HEK293 (cell line): ENCODE results near the gene ABCC3.

Experiments
- TSHZ1 ChIP-seq: fragments of 450-650 bp; formaldehyde crosslinking; IDR thresholded peaks from 2 replicates; pipeline ENCODE4 v1.5.1; 2016; ENCODE audit warnings: missing biosample characterization, missing genetic modification characterization, borderline replicate concordance
- YY1 ChIP-seq: fragments of 450-650 bp; formaldehyde crosslinking; IDR thresholded peaks from 2 replicates; pipeline ENCODE4 v1.5.1; 2018; ENCODE audit warnings: missing biosample characterization, missing genetic modification characterization
- ZFHX2 ChIP-seq: fragments of 450-650 bp; formaldehyde crosslinking; conservative IDR thresholded peaks from 2 replicates; pipeline ENCODE4 v1.5.1; 2016; ENCODE audit warnings: missing biosample characterization, missing genetic modification characterization
- ZNF114 ChIP-seq: fragments of 450-650 bp; formaldehyde crosslinking; IDR thresholded peaks from 2 replicates; pipeline ENCODE4 v1.5.0; 2017; ENCODE audit warnings: missing biosample characterization, missing genetic modification characterization
- ZNF239 ChIP-seq: fragments of 450-650 bp; formaldehyde crosslinking; IDR thresholded peaks from 2 replicates; pipeline ENCODE4 v1.5.1; 2016; ENCODE audit warnings: missing biosample characterization, missing genetic modification characterization
- ZNF274 ChIP-seq, 2 experiments: fragments of 200-500 bp in 1 of 2; fragments of 450-650 bp in 1 of 2; sonication (Bioruptor generic) in 1 of 2; formaldehyde crosslinking in 1 of 2; IDR thresholded peaks; 2 replicates each; pipeline versions ENCODE4 v1.5.1 to v1.6.1; 2014 to 2016; ENCODE audit warnings: borderline replicate concordance in 1 of 2, inconsistent platforms in 1 of 2, low read length in 1 of 2, missing biosample characterization in 1 of 2, missing genetic modification characterization in 1 of 2
- TF ChIP-seq, protein P1 (sequence below): fragments of 450-650 bp; formaldehyde crosslinking; IDR thresholded peaks from 2 replicates; pipeline ENCODE4 v1.5.1; 2016; ENCODE audit warnings: missing biosample characterization, missing genetic modification characterization
- TF ChIP-seq, protein P2 (sequence below): fragments of 450-650 bp; formaldehyde crosslinking; IDR thresholded peaks from 2 replicates; pipeline ENCODE4 v1.5.1; 2016; ENCODE audit warnings: missing biosample characterization, missing genetic modification characterization

- TF ChIP-seq, protein P1, sequence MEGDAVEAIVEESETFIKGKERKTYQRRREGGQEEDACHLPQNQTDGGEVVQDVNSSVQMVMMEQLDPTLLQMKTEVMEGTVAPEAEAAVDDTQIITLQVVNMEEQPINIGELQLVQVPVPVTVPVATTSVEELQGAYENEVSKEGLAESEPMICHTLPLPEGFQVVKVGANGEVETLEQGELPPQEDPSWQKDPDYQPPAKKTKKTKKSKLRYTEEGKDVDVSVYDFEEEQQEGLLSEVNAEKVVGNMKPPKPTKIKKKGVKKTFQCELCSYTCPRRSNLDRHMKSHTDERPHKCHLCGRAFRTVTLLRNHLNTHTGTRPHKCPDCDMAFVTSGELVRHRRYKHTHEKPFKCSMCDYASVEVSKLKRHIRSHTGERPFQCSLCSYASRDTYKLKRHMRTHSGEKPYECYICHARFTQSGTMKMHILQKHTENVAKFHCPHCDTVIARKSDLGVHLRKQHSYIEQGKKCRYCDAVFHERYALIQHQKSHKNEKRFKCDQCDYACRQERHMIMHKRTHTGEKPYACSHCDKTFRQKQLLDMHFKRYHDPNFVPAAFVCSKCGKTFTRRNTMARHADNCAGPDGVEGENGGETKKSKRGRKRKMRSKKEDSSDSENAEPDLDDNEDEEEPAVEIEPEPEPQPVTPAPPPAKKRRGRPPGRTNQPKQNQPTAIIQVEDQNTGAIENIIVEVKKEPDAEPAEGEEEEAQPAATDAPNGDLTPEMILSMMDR (tag by site-specific recombination), result no peak
- TF ChIP-seq, protein P2, sequence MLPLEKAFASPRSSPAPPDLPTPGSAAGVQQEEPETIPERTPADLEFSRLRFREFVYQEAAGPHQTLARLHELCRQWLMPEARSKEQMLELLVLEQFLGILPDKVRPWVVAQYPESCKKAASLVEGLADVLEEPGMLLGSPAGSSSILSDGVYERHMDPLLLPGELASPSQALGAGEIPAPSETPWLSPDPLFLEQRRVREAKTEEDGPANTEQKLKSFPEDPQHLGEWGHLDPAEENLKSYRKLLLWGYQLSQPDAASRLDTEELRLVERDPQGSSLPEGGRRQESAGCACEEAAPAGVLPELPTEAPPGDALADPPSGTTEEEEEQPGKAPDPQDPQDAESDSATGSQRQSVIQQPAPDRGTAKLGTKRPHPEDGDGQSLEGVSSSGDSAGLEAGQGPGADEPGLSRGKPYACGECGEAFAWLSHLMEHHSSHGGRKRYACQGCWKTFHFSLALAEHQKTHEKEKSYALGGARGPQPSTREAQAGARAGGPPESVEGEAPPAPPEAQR (tag by site-specific recombination), result no peak
- TF ChIP-seq TSHZ1 (tag by site-specific recombination), result no peak
- no peak for TF ChIP-seq ZFHX2
- no peak for TF ChIP-seq ZNF239 (tag by site-specific recombination)
- TF ChIP-seq YY1 (tag by site-specific recombination), result no peak
- TF ChIP-seq ZNF114, result no peak
- no peak for TF ChIP-seq ZNF274 (IDR thresholded peaks at IDR 0.05; ENCODE audit: low read length)
- TF ChIP-seq ZNF274 (tag by site-specific recombination; IDR thresholded peaks at IDR 0.05; ENCODE audit: borderline replicate concordance), result no peak
Observed at GRCh38 chr17:50614471-50615051, 20.1 kb upstream of the ABCC3 start.
